DOHH2 (cell line): Measurements from ENCODE around the gene ZBED5.

Source experiments
- EZH2phosphoT487 ChIP-seq: fragments of 200-600 bp; sonication (generic); IDR thresholded peaks from 2 replicates; pipeline ENCODE4 v1.6.1; 2017; ENCODE audit warnings: borderline replicate concordance, mild to moderate bottlenecking, antibody characterized with exemption, low read length, moderate library complexity, mixed read lengths
- TF ChIP-seq, protein P1 (sequence below): fragments of 200-600 bp; sonication (generic); IDR thresholded peaks from one replicate; pipeline ENCODE4 v1.5.1; 2014; ENCODE audit warnings: antibody characterized with exemption, mild to moderate bottlenecking, low read depth, low read length; ENCODE audit not compliant: poor library complexity, severe bottlenecking

DNA sequence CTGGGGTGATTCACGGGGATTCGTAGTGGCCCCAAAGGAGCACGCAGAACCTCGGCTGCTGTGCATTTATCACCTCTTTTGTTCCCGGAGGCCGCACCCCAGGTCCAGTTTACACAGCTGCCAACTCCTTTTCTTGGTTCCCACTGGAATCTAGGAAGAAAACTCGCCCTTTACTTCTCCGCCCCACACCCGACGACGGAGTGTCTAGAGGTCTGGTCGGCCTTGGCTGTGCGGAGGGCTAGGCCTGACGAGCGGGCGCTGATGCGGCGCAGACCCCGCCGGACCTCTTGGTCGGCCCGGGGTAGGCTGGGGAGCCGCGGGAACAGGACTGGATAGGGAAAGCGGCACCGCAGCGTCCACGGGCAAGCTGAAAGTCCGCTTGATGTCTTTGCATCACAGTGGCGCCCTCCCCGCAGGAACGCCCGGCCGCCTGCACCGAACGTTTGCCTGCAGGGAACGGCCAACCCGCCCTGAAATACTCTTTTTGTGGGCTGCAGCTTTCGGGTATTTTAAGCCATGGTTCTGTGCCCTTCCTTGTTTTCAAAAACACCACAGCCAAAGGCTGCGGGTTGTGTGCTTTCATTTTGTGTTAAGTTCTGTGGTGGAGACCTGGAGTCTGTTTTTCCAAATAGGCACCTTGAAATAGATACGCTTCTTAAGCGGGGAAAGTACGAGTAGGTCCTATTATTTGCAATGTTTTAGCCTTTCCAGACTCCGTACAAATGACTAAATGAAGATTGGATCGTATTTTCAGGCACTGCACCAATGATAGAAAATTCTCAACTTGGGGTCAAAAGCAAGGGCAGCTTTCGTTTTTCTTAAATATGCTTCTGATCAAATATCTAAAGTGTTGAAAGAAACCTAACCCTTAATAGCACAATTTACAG lies 829 bp upstream of the ZBED5 start:
- TF ChIP-seq, protein P1, sequence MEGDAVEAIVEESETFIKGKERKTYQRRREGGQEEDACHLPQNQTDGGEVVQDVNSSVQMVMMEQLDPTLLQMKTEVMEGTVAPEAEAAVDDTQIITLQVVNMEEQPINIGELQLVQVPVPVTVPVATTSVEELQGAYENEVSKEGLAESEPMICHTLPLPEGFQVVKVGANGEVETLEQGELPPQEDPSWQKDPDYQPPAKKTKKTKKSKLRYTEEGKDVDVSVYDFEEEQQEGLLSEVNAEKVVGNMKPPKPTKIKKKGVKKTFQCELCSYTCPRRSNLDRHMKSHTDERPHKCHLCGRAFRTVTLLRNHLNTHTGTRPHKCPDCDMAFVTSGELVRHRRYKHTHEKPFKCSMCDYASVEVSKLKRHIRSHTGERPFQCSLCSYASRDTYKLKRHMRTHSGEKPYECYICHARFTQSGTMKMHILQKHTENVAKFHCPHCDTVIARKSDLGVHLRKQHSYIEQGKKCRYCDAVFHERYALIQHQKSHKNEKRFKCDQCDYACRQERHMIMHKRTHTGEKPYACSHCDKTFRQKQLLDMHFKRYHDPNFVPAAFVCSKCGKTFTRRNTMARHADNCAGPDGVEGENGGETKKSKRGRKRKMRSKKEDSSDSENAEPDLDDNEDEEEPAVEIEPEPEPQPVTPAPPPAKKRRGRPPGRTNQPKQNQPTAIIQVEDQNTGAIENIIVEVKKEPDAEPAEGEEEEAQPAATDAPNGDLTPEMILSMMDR = peak; percentile 17
- TF ChIP-seq EZH2phosphoT487 = no peak
